GM12872 (cell line): ENCODE results near the gene PYHIN1.

ENCODE experiments used
- CTCF ChIP-seq: IDR thresholded peaks from 3 replicates; pipeline ENCODE4 v1.5.1; 2011; ENCODE audit warnings: low read depth, mild to moderate bottlenecking, low read length, moderate library complexity; ENCODE audit not compliant: insufficient read depth

Gene PYHIN1

GRCh38 chr1:159014003-159014571 is 82.7 kb downstream of the PYHIN1 start:
- no peak for TF ChIP-seq CTCF

- TF ChIP-seq CTCF: no peak
These were observed 83.5 kb downstream of the PYHIN1 start for GRCh38 chr1:159014851-159015250.

GRCh38 chr1:159015440-159015909 is 84.1 kb downstream of the PYHIN1 start:
- TF ChIP-seq CTCF: no peak

- no peak for TF ChIP-seq CTCF
These were observed 92.4 kb downstream of the PYHIN1 start for GRCh38 chr1:159023723-159024122.

GRCh38 chr1:159025043-159025442 is 93.7 kb downstream of the PYHIN1 start:
- no peak for TF ChIP-seq CTCF
